Esophagus muscularis mucosa (tissue), 3 donors: ENCODE results near the gene HM13.

ENCODE experiments used
- POLR2A ChIP-seq: fragments of 450-650 bp; IDR thresholded peaks from one replicate; pipeline ENCODE4 v1.6.1; 2017; ENCODE audit warnings: antibody characterized with exemption, moderate library complexity, mild to moderate bottlenecking, low read depth
- POLR2AphosphoS5 ChIP-seq, 2 donors: sonication (generic); formaldehyde crosslinking; IDR thresholded peaks; one replicate each; pipeline ENCODE4 v1.6.1; 2017; ENCODE audit warnings: antibody characterized with exemption in 2 of 2
- TF ChIP-seq, protein P1 (sequence below), 3 experiments: fragments of 200-600 bp in 2 of 3; fragments of 450-650 bp in 1 of 3; sonication (generic) in 2 of 3; IDR thresholded peaks; one replicate each; pipeline ENCODE4 v1.5.1; 2017 to 2019; ENCODE audit warnings: antibody characterized with exemption in 3 of 3, mild to moderate bottlenecking in 2 of 3, moderate library complexity in 1 of 3

DNA sequence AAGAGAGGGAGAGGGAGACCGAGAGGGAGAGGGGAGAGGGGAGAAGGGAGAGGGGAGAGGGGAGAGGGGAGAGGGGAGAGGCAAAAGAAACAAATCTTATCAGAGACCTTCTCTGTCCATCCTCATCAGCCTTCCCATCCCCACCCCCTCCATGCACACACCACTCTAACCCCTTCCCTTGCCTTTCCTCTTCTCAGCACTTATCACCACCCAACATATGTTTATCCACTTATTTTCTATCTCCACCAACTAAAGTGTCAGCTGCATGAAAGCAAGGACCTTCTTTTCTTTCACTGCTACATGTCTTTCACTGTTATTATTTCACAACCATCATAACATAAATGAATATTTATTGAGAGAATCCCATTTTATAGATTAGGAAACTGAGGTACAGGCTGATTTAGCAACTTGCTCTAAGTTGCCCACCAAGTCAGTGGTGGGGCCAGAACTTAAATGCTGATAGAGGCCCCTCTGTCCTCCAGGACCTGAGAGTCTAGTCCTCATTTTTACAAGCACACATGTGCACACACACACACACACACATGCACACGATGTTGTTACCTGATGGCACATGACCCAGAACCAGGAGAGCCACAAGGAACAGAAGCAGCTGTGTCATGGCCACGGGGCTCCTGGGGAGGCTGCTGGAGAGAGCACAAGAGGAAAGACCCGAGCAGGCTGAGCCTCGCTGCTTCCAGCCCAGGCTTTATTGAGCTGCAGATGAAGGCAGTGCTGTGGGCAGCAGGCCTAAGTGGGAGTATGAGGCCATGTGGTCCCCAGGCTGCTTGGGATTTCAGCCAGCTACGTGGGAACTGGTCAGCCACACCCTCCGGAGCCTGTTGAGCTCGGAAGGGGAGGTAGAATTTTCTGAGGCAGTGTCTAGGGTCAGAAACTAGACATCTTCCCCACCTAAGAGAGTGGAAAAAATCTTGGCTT, 41.6 kb upstream of the HM13 start:
- TF ChIP-seq POLR2AphosphoS5 (IDR thresholded peaks at IDR 0.05) = no peak
- TF ChIP-seq, protein P1, sequence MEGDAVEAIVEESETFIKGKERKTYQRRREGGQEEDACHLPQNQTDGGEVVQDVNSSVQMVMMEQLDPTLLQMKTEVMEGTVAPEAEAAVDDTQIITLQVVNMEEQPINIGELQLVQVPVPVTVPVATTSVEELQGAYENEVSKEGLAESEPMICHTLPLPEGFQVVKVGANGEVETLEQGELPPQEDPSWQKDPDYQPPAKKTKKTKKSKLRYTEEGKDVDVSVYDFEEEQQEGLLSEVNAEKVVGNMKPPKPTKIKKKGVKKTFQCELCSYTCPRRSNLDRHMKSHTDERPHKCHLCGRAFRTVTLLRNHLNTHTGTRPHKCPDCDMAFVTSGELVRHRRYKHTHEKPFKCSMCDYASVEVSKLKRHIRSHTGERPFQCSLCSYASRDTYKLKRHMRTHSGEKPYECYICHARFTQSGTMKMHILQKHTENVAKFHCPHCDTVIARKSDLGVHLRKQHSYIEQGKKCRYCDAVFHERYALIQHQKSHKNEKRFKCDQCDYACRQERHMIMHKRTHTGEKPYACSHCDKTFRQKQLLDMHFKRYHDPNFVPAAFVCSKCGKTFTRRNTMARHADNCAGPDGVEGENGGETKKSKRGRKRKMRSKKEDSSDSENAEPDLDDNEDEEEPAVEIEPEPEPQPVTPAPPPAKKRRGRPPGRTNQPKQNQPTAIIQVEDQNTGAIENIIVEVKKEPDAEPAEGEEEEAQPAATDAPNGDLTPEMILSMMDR (IDR thresholded peaks at IDR 0.05) = no peak
- no peak for TF ChIP-seq POLR2A
